Activated CD4-positive, alpha-beta memory T cell treated with anti-CD3 and anti-CD28 coated beads for 36 hours (primary cell): ENCODE data around the gene PAM. TPM values are rescaled to one million over a fixed set of nuclear protein-coding genes. Genes with fewer than 3 reads are reported as not detected.
"Not testable (repeated sequence)": the region's sequence is repeated elsewhere in the genome, so short reads cannot be mapped to it uniquely, and the experiment has no call there.

ENCODE experiments used
- CTCF ChIA-PET: fragments of 350-600 bp; sonication (Branson Sonifier 250); formaldehyde crosslinking; loops from one replicate; lab custom pipeline; 2021; ENCODE audit warnings: antibody characterized with exemption, inconsistent platforms; lab: Charles Lee
- POLR2A ChIA-PET: fragments of 350-600 bp; sonication (Branson Sonifier 250); formaldehyde crosslinking; loops from one replicate; lab custom pipeline; 2021; ENCODE audit warnings: antibody characterized with exemption; lab: Charles Lee
- DNase-seq: peaks from one replicate; pipeline ENCODE4 v3.0.0-alpha.2; 2020
- H3K27ac Mint-ChIP-seq: one replicate; pipeline ENCODE4 v1.8.0; 2021; ENCODE audit warnings: mixed read lengths
- H3K27me3 Mint-ChIP-seq: one replicate; pipeline ENCODE4 v1.8.0; 2021; ENCODE audit warnings: mixed read lengths
- H3K36me3 Mint-ChIP-seq: one replicate; pipeline ENCODE4 v1.8.0; 2021; ENCODE audit warnings: mixed read lengths
- H3K4me1 Mint-ChIP-seq: one replicate; pipeline ENCODE4 v1.8.0; 2021; ENCODE audit warnings: low read depth, mixed read lengths
- H3K4me3 Mint-ChIP-seq: one replicate; pipeline ENCODE4 v1.8.0; 2021; ENCODE audit warnings: mild to moderate bottlenecking, mixed read lengths
- H3K9me3 Mint-ChIP-seq: one replicate; pipeline ENCODE4 v1.8.0; 2021; ENCODE audit warnings: mixed read lengths
- intact Hi-C: fragments of 100-400 bp; cut with micrococcal nuclease; formaldehyde crosslinking; loops from one replicate; pipeline ENCODE4 v1.15.1; 2023
- total RNA-seq, 2 experiments: library from RNA; stranded (reverse); gene quantifications; one replicate each; pipeline ENCODE4 v1.2.3, GENCODE V29; 2021

Gene PAM
- total RNA-seq, 2 experiments from 2014 or later = 41.6 to 43.7 TPM

- H3K27ac Mint-ChIP-seq = no peak overlapping the region
- POLR2A ChIA-PET = no interaction called here
Measured at GRCh38 chr5:103059525-103059924, 304.4 kb downstream of the PAM start.

GRCh38 chr5:103060424-103060954, 305.4 kb downstream of the PAM start:
- H3K36me3 Mint-ChIP-seq = peaks cover 2% of the 10 kb centered on the region
- no peak overlapping the region for H3K27ac Mint-ChIP-seq
- H3K4me1 Mint-ChIP-seq = peaks cover 4% of the 10 kb centered on the region
- ChIA-PET POLR2A (no interaction called here), CTCF (no interaction called here)
- no peak for DNase-seq
- no peak overlapping the region for H3K4me3 Mint-ChIP-seq
- H3K9me3 Mint-ChIP-seq = peaks cover 2% of the 10 kb centered on the region
- intact Hi-C loops = no loop called here
- H3K27me3 Mint-ChIP-seq = peaks cover 2% of the 10 kb centered on the region

More at GRCh38 chr5:103059525-103059924, 304.4 kb downstream of the PAM start:
- DNase-seq = no peak
- Mint-ChIP-seq H3K4me1 (peaks cover 4% of the 10 kb centered on the region), H3K4me3 (no peak overlapping the region), H3K27me3 (peaks cover 2% of the 10 kb centered on the region), H3K36me3 (peaks cover 2% of the 10 kb centered on the region), H3K9me3 (peaks cover 2% of the 10 kb centered on the region)
- intact Hi-C loops = no loop called here
- CTCF ChIA-PET = no interaction called here

- no peak for DNase-seq
- Mint-ChIP-seq H3K27ac (no peak overlapping the region), H3K27me3 (no peaks in the 10 kb centered on the region), H3K4me3 (no peak overlapping the region), H3K9me3 (no peaks in the 10 kb centered on the region), H3K4me1 (no peaks in the 10 kb centered on the region), H3K36me3 (no peaks in the 10 kb centered on the region)
- POLR2A ChIA-PET = no interaction called here
- CTCF ChIA-PET = no interaction called here
- intact Hi-C loops = no loop called here
Measured at GRCh38 chr5:103066326-103066725, 311.2 kb downstream of the PAM start.

- CTCF ChIA-PET, H3K36me3 Mint-ChIP-seq, H3K27ac Mint-ChIP-seq, POLR2A ChIA-PET, H3K27me3 Mint-ChIP-seq, H3K4me1 Mint-ChIP-seq, DNase-seq, H3K4me3 Mint-ChIP-seq, intact Hi-C loops: not testable (repeated sequence)
- H3K9me3 Mint-ChIP-seq = peaks cover 55% of the 10 kb centered on the region
Measured at GRCh38 chr5:103073500-103073899, 318.4 kb downstream of the PAM start.

- POLR2A ChIA-PET = no interaction called here
Measured at GRCh38 chr5:103075442-103075841, 320.3 kb downstream of the PAM start.

More at GRCh38 chr5:103075442-103075841, 320.3 kb downstream of the PAM start:
- CTCF ChIA-PET = no interaction called here
- no peaks in the 10 kb centered on the region for H3K4me1 Mint-ChIP-seq
- no peak for DNase-seq
- H3K27ac Mint-ChIP-seq = no peak overlapping the region
- peaks cover 5% of the 10 kb centered on the region for H3K36me3 Mint-ChIP-seq
- peaks cover 69% of the 10 kb centered on the region for H3K9me3 Mint-ChIP-seq
- no peaks in the 10 kb centered on the region for H3K27me3 Mint-ChIP-seq
- no peak overlapping the region for H3K4me3 Mint-ChIP-seq
- intact Hi-C loops = no loop called here
